ENCODE results near the gene DNAL1.

- TF ChIP-seq EZH2 (IDR thresholded peaks at IDR 0.05) (no peak), CTCF (IDR thresholded peaks at IDR 0.05) (no peak), EZH2phosphoT487 (IDR thresholded peaks at IDR 0.05) (no peak)
Measured at GRCh38 chr14:73627151-73627558, 17.6 kb upstream of the DNAL1 start.
